Breast epithelium (tissue), 4 donors: ENCODE data around the gene FBXO34. TPM values are rescaled to one million over a fixed set of nuclear protein-coding genes. Genes with fewer than 3 reads are reported as not detected.
"Not testable (repeated sequence)": the region's sequence is repeated elsewhere in the genome, so short reads cannot be mapped to it uniquely, and the experiment has no call there.

ENCODE experiments used
- DNase-seq, 2 donors: peaks; one replicate each; pipeline ENCODE4 v3.0.0-alpha.2; 2019; ENCODE audit warnings: low spot score in 2 of 2
- H3K27ac ChIP-seq, 2 donors: fragments of 200-600 bp; sonication (generic) in 1 of 2; one replicate each; pipeline ENCODE4 v1.5.1; 2016 to 2019; ENCODE audit warnings: mild to moderate bottlenecking in 1 of 2
- H3K27me3 ChIP-seq, 2 donors: fragments of 200-600 bp; sonication (generic) in 1 of 2; one replicate each; pipeline versions ENCODE4 v1.5.1 to v1.6.0; 2017 to 2019; ENCODE audit warnings: control low read depth in 1 of 2, mild to moderate bottlenecking in 1 of 2
- H3K36me3 ChIP-seq: fragments of 200-600 bp; one replicate; pipeline ENCODE4 v1.5.1; 2019
- H3K4me1 ChIP-seq, 2 donors: fragments of 200-600 bp; sonication (generic); one replicate each; pipeline ENCODE4 v1.5.1; 2016 to 2019; ENCODE audit warnings: control low read depth in 1 of 2
- H3K4me3 ChIP-seq, 3 donors: fragments of 200-600 bp; sonication (generic); 1 replicate in 2 of 3; 2 replicates in 1 of 3; pipeline ENCODE4 v1.5.1; 2016 to 2019; ENCODE audit warnings: mild to moderate bottlenecking in 3 of 3, moderate library complexity in 2 of 3
- H3K9me3 ChIP-seq, 2 donors: fragments of 200-600 bp; sonication (generic) in 1 of 2; one replicate each; pipeline ENCODE4 v1.5.1; 2016 to 2019; ENCODE audit warnings: control low read depth in 1 of 2
- POLR2A ChIP-seq: fragments of 450-650 bp; IDR thresholded peaks from one replicate; pipeline ENCODE4 v1.6.1; 2016; ENCODE audit warnings: antibody characterized with exemption, mild to moderate bottlenecking, moderate library complexity
- POLR2AphosphoS5 ChIP-seq, 3 donors: sonication (generic); formaldehyde crosslinking; IDR thresholded peaks; one replicate each; pipeline ENCODE4 v1.6.1; 2017; ENCODE audit warnings: antibody characterized with exemption in 3 of 3
- intact Hi-C: fragments of 100-400 bp; cut with DNase I; formaldehyde crosslinking; loops from one replicate; pipeline ENCODE4 v1.15.1; 2023; ENCODE audit warnings: low total_unique reads
- total RNA-seq, 3 donors: library from RNA; depleted of rRNA; stranded (reverse); fragments of >200 nt; gene quantifications; one replicate each; pipeline ENCODE4 v1.1.0, GENCODE V29; 2016
- TF ChIP-seq, protein P1 (sequence below), 3 donors: fragments of 450-650 bp; IDR thresholded peaks; one replicate each; pipeline ENCODE4 v1.5.1; 2016 to 2017; ENCODE audit warnings: antibody characterized with exemption in 3 of 3, mild to moderate bottlenecking in 3 of 3, moderate library complexity in 3 of 3

Gene FBXO34
- total RNA-seq, 3 donors from 2014 or later: 31.8 to 56.5 (median 34.7) TPM

DNA sequence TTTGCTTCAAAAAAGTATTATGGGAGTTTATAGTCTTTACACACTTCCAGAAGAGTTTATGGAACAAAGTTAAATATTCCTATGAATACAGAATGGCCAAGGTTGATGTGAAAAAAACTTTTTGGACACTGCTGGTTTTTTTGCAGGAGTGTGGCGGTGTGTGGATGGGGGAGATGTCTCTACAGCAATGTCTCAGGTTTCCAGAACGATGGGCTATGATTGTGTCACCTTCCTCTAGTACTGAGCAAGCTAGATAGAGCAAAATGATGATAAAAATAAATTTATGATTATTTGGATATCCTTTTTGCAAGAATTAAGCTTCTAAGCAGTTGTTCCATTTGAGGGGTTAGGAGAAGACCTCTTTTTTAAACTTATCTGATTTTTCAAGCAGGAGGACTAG, 37.9 kb downstream of the FBXO34 start:
- Histone ChIP-seq H3K27me3 (no peaks in the 10 kb centered on the region), H3K9me3 (peaks cover 11 to 13% of the 10 kb centered on the region in 2 donors), H3K4me3 (no peak overlapping the region), H3K27ac (no peak overlapping the region), H3K4me1 (no peaks in the 10 kb centered on the region), H3K36me3 (no peaks in the 10 kb centered on the region)
- DNase-seq: no peak
- TF ChIP-seq POLR2AphosphoS5 (IDR thresholded peaks at IDR 0.05): no peak
- no peak for TF ChIP-seq POLR2A
- intact Hi-C loops: no loop called here

DNA sequence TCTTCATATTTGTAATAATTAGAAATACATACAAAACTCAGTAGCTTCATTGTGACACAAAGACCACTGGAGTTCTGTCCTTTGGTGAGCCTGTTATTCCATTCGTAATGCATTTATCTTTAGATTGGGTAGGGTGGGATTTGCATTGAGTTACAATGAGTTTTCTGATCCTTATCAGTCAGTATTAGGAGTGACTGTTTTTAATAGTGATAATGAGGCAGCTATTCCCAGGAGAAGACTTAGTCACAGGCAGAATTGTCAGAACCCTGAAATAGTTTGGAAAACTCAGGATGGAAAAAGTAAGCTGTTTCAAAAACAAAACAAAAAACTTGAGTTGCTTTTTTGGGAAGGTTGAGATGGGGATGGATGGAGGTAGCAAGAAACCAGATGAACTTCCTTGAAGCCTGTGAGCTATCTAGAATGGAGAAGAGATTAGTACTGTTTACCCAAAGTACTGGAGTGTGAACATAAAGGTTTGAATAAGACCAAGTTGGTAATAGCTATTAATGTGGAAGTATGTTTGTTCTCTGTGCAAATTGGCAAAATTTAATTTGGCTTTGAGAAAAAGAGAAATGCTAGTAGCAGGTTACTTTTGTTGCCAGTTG, 38.6 kb downstream of the FBXO34 start:
- H3K4me1 ChIP-seq: no peaks in the 10 kb centered on the region
- no peak overlapping the region for H3K4me3 ChIP-seq
- intact Hi-C loops: no loop called here
- H3K9me3 ChIP-seq: peaks cover 11 to 13% of the 10 kb centered on the region in 2 donors
- TF ChIP-seq POLR2A (no peak), POLR2AphosphoS5 (IDR thresholded peaks at IDR 0.05) (no peak)
- TF ChIP-seq, protein P1, sequence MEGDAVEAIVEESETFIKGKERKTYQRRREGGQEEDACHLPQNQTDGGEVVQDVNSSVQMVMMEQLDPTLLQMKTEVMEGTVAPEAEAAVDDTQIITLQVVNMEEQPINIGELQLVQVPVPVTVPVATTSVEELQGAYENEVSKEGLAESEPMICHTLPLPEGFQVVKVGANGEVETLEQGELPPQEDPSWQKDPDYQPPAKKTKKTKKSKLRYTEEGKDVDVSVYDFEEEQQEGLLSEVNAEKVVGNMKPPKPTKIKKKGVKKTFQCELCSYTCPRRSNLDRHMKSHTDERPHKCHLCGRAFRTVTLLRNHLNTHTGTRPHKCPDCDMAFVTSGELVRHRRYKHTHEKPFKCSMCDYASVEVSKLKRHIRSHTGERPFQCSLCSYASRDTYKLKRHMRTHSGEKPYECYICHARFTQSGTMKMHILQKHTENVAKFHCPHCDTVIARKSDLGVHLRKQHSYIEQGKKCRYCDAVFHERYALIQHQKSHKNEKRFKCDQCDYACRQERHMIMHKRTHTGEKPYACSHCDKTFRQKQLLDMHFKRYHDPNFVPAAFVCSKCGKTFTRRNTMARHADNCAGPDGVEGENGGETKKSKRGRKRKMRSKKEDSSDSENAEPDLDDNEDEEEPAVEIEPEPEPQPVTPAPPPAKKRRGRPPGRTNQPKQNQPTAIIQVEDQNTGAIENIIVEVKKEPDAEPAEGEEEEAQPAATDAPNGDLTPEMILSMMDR (IDR thresholded peaks at IDR 0.05): no peak
- H3K27ac ChIP-seq: no peak overlapping the region
- peaks cover 4% of the 10 kb centered on the region for H3K36me3 ChIP-seq
- no peaks in the 10 kb centered on the region for H3K27me3 ChIP-seq
- no peak for DNase-seq

DNA sequence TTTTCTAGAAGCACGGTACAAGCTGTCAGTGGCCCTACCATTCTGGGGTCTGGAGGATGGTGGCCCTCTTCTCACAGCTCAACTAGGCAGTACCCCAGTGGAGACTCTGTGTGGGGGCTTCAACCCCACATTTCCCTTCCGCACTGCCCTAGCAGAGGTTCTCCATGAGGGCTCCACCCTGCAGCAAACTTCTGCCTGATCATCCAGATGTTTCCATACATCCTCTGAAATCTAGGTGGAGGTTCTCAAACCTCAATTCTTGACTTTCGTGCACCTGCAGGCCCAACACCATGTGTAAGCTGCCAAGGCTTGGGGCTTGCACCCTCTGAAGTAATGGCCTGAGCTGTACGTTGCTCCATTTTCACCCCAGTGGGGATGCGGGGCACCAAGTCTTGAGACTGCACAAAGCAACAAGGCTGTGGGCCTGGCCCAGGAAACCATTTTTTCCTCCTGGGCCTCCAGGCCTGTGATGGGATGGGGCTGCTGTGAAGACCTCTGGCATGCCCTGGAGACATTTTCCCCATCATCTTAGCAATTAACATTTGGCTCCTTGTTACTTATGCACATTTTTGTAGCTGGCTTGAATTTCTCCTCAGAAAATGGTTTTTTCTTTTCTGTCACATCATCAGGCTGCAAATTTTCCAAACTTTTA, 41.3 kb downstream of the FBXO34 start:
- peaks cover 11 to 13% of the 10 kb centered on the region in 2 donors for H3K9me3 ChIP-seq
- H3K27me3 ChIP-seq, DNase-seq, H3K4me1 ChIP-seq, H3K27ac ChIP-seq, intact Hi-C loops, H3K4me3 ChIP-seq, H3K36me3 ChIP-seq: not testable (repeated sequence)

DNA sequence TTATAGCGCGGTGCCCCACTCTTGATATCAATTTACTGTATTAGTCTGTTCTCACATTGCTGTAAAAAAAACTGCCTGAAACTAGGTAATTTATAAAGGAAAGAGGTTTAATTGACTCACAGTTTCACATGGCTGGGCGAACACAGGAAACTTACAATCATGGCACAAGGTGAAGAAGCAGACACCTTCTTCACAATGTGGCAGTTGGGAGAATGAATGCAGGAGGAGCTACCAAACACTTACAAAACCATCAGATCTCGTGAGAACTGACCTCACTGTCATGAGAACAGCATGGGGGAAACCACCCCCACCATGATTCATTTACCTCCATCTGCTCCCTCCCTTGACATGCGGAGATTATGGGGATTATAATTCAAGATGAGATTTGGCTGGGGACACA, 42.3 kb downstream of the FBXO34 start:
- Histone ChIP-seq H3K4me3 (no peak overlapping the region), H3K27ac (no peak overlapping the region), H3K9me3 (peaks cover 11 to 13% of the 10 kb centered on the region in 2 donors), H3K36me3 (peaks cover 4% of the 10 kb centered on the region), H3K4me1 (no peaks in the 10 kb centered on the region), H3K27me3 (no peaks in the 10 kb centered on the region)
- TF ChIP-seq, protein P1 (IDR thresholded peaks at IDR 0.05): no peak
- TF ChIP-seq POLR2A (no peak), POLR2AphosphoS5 (IDR thresholded peaks at IDR 0.05) (no peak)
- DNase-seq: no peak
- intact Hi-C loops: no loop called here

DNA sequence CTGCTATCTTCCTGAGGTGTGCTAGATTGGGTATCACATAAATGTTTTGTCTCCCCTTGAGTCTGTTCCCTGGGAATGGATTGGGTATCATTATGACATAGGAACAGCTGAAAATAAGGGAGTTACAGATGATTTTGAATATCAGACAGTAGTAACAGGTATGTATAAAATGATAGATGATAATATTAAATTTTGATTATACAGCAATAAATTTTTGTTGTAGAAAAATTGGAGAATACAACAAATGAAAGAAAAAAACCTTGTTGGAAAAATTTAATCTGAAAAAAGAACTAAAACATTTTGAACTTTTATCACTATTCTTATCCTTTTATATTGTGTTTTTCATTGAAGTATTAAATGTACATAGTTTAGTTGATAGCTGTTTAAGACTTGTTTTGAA, 43.2 kb downstream of the FBXO34 start:
- Histone ChIP-seq H3K36me3 (peaks cover 4% of the 10 kb centered on the region), H3K27ac (no peak overlapping the region), H3K9me3 (peaks cover 11 to 13% of the 10 kb centered on the region in 2 donors), H3K27me3 (no peaks in the 10 kb centered on the region), H3K4me3 (no peak overlapping the region), H3K4me1 (no peaks in the 10 kb centered on the region)
- TF ChIP-seq, protein P1 (IDR thresholded peaks at IDR 0.05): no peak
- TF ChIP-seq POLR2AphosphoS5 (IDR thresholded peaks at IDR 0.05) (no peak), POLR2A (no peak)
- no peak for DNase-seq
- intact Hi-C loops: no loop called here

DNA sequence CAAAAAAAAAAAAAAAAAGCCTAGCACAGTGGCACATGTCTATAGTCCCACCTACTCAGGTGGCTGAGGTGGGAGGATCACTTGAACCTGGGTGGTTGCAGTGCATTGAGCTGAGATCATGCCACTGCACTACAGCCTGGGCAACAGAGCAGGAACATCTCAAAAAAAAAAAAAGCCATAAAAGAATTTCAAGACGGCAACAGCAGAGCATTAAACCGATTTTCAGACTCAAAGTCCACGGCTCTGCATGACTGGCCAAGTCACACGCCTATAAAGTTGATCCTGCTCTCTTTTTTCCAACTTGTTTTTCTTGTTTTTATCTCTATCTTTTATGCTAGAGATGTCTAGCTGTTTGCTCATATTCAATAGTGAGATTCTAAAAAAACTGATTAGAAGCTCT, 45.3 kb downstream of the FBXO34 start:
- Histone ChIP-seq H3K36me3 (peaks cover 4% of the 10 kb centered on the region), H3K4me3 (no peak overlapping the region), H3K4me1 (no peaks in the 10 kb centered on the region), H3K27ac (no peak overlapping the region), H3K9me3 (peaks cover 11 to 13% of the 10 kb centered on the region in 2 donors), H3K27me3 (no peaks in the 10 kb centered on the region)
- DNase-seq: no peak
- intact Hi-C loops: no loop called here
- no peak for TF ChIP-seq POLR2AphosphoS5 (IDR thresholded peaks at IDR 0.05)
- TF ChIP-seq, protein P1 (IDR thresholded peaks at IDR 0.05): no peak
- TF ChIP-seq POLR2A: no peak
